ENCODE measurements around the gene TNPO1. TPM values are rescaled to one million over a fixed set of nuclear protein-coding genes. Genes with fewer than 3 reads are reported as not detected.

Gene TNPO1
- total and polyA plus RNA-seq, 2 of the 8 experiments (the other 6 are each of a cell fraction or from before 2014, with no cell fraction given) = 38.5 to 211 TPM

DNA sequence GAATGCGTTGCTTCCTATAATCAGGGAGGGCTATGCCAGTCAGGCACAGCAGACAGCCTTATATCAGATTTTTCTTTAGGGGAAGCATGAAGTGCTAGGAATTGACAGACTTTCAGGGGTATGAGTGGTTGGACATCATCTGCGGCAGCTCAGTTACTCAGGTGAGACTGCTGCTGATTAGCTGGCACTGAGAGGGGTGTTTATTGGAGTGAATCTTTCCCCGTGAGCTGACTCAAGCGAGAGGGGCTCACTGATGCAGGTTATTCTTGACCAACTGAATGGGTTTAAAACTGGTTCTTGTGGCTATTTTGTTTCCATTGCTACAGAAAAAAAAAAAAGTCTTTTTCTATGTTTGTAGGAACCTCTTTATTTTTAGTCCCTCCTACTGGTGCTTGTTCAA, 46.2 kb upstream of the TNPO1 start (continued):
- TF ChIP-seq JUND (IDR thresholded peaks at IDR 0.05; ENCODE audit: low read length) = no peak
- TF ChIP-seq EGR1 (IDR thresholded peaks at IDR 0.05; ENCODE audit: borderline replicate concordance, low read depth, low read length) = no peak
- TF ChIP-seq, protein P1, sequence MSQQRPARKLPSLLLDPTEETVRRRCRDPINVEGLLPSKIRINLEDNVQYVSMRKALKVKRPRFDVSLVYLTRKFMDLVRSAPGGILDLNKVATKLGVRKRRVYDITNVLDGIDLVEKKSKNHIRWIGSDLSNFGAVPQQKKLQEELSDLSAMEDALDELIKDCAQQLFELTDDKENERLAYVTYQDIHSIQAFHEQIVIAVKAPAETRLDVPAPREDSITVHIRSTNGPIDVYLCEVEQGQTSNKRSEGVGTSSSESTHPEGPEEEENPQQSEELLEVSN (IDR thresholded peaks at IDR 0.05) = no peak
- TF ChIP-seq SIX5 (IDR thresholded peaks at IDR 0.05; ENCODE audit: low read depth, low read length) = no peak
- TF ChIP-seq SUZ12 (IDR thresholded peaks at IDR 0.05; ENCODE audit: low read length) = no peak
- TF ChIP-seq MAFK (IDR thresholded peaks at IDR 0.05; ENCODE audit: low read depth, low read length) = no peak
- no peak for TF ChIP-seq SIN3A (conservative IDR thresholded peaks at IDR 0.05 in 1 of 2, IDR thresholded peaks at IDR 0.05 in 1 of 2; ENCODE audit: low read depth in 1 of 2, low read length in 2 of 2)
- no peak for TF ChIP-seq POU5F1 (IDR thresholded peaks at IDR 0.05; ENCODE audit: low read depth, low read length)
- TF ChIP-seq CHD2 (IDR thresholded peaks at IDR 0.05; ENCODE audit: low read length) = no peak

Measured in H1 (cell line).